Kidney epithelial cell (primary cell): ENCODE data around the gene KLHL29. TPM values are rescaled to one million over a fixed set of nuclear protein-coding genes. Genes with fewer than 3 reads are reported as not detected.

Source experiments
- DNase-seq: peaks from one replicate; pipeline ENCODE4 v3.0.0-alpha.2; 2010; ENCODE audit warnings: low read depth
- H3K27me3 ChIP-seq: 2 replicates; pipeline ENCODE4 v1.6.0; 2011; ENCODE audit warnings: low read length; ENCODE audit not compliant: control insufficient read depth, insufficient read depth
- H3K36me3 ChIP-seq: 2 replicates; pipeline ENCODE4 v1.5.1; 2011; ENCODE audit warnings: low read length; ENCODE audit not compliant: control insufficient read depth, insufficient read depth
- H3K4me3 ChIP-seq: 2 replicates; pipeline ENCODE4 v1.5.1; 2011; ENCODE audit warnings: low read depth, mild to moderate bottlenecking, control low read depth, low read length
- total RNA-seq: library from RNA; depleted of rRNA; stranded (reverse); fragments of >200 nt; gene quantifications from 2 replicates; pipeline ENCODE4 v1.2.3, GENCODE V29; 2015
- TF ChIP-seq, protein P1 (sequence below): IDR thresholded peaks from 2 replicates; pipeline ENCODE4 v1.5.1; 2011; ENCODE audit warnings: mild to moderate bottlenecking, moderate library complexity, low read length, control low read depth, inconsistent platforms; ENCODE audit not compliant: insufficient read depth, poor library complexity, severe bottlenecking

KLHL29 gene
- total RNA-seq, 1 donor from 2014 or later = 12.4 TPM

DNA sequence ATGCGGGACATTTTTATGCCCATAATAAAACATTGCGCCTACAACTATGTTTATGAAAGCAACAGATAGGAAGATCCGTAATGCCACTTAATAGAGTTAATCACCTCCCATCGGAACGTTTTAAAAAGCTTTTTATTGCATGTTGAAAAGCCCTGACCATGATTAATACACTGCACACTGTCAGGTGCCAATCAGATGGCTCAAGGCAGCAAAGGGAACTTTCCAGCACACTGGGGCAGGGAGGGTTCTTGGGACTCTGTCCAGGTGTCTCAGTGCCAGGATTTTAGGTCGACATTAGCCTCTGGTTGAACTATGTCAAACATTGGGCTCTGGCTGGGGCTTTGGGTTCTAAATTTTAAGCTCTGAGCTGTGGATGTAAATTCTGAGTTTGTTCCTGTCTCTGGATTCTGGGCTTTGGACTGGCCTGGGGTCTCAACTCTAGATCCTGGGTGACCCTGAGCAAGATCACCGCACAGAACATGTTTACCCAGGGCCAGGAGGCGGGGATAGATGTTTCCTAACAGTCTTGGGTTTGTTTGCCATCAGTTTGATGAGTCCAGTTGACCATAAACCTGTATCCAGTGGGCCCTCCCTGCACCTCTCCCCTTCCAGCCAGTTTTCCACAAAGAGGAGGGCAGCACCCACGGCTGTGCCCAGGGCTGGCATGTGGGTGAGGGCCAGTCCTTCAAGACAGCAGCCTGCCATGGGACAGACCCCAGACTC, 279.2 kb downstream of the KLHL29 start:
- TF ChIP-seq, protein P1, sequence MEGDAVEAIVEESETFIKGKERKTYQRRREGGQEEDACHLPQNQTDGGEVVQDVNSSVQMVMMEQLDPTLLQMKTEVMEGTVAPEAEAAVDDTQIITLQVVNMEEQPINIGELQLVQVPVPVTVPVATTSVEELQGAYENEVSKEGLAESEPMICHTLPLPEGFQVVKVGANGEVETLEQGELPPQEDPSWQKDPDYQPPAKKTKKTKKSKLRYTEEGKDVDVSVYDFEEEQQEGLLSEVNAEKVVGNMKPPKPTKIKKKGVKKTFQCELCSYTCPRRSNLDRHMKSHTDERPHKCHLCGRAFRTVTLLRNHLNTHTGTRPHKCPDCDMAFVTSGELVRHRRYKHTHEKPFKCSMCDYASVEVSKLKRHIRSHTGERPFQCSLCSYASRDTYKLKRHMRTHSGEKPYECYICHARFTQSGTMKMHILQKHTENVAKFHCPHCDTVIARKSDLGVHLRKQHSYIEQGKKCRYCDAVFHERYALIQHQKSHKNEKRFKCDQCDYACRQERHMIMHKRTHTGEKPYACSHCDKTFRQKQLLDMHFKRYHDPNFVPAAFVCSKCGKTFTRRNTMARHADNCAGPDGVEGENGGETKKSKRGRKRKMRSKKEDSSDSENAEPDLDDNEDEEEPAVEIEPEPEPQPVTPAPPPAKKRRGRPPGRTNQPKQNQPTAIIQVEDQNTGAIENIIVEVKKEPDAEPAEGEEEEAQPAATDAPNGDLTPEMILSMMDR = no peak
- H3K4me3 ChIP-seq = no peak overlapping the region
- no peaks in the 10 kb centered on the region for H3K36me3 ChIP-seq
- peaks cover 3% of the 10 kb centered on the region for H3K27me3 ChIP-seq
- DNase-seq = no peak

DNA sequence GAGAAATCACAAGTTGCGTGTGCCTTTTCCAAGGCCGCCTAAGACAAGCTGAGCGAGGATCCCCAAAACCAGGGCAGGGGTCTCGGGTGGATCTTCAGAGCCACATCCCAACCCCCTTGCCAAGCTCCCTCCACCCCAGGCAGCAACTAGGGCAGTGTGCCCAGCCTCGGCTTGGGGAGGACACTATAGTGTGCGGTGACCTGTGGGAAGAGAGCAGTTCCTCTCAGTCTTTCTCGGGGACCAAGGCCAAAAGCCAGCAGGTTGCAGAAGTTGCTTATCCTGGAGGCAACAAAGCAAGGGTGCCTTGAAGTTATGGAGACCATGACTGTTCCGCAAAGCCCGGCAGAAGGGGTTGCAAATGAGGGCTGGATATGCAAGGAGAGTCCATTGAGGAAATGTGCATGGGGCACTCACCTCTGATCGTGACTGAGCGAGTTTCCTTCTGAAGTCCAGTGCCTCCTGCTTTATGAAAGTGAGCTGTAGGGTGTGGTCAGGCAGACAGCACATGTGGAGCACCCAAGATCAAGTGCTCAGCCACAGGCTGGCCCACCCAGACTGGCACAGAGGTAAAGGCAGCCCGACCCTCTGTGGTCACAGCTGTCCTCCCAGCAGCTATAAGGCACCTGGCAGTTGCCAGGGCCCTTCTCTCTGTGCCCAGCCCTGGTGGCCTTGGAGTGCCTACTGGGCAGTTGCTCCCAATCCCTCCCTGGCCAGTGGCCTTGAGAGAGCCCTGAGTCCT, 281.4 kb downstream of the KLHL29 start:
- no peak overlapping the region for H3K4me3 ChIP-seq
- H3K36me3 ChIP-seq = no peaks in the 10 kb centered on the region
- TF ChIP-seq, protein P1 = no peak
- no peak for DNase-seq
- H3K27me3 ChIP-seq = peaks cover 3% of the 10 kb centered on the region

DNA sequence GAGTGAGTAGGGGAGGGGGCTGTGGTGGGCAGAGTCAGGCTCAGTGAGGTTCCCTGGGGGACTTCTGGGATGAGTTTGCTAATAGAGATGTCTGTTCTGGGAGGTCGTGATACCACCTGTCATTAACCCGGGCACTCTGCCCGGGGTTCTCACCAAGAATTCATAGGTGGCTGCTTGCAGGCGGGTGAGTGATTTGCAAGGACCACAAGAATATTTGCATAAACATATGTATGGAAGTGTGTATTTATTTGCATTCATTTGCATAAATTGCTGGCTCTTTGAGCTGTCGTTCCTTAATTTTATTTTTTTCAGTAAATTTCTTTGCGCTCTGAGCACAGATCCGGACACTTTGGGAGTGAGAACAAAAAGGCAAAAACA, 282.0 kb downstream of the KLHL29 start:
- Histone ChIP-seq H3K36me3 (no peaks in the 10 kb centered on the region), H3K4me3 (no peak overlapping the region), H3K27me3 (peaks cover 3% of the 10 kb centered on the region)
- no peak for DNase-seq
- TF ChIP-seq, protein P1 = no peak

- DNase-seq = no peak
Observed at GRCh38 chr2:23668756-23669304, 283.9 kb downstream of the KLHL29 start.

DNA sequence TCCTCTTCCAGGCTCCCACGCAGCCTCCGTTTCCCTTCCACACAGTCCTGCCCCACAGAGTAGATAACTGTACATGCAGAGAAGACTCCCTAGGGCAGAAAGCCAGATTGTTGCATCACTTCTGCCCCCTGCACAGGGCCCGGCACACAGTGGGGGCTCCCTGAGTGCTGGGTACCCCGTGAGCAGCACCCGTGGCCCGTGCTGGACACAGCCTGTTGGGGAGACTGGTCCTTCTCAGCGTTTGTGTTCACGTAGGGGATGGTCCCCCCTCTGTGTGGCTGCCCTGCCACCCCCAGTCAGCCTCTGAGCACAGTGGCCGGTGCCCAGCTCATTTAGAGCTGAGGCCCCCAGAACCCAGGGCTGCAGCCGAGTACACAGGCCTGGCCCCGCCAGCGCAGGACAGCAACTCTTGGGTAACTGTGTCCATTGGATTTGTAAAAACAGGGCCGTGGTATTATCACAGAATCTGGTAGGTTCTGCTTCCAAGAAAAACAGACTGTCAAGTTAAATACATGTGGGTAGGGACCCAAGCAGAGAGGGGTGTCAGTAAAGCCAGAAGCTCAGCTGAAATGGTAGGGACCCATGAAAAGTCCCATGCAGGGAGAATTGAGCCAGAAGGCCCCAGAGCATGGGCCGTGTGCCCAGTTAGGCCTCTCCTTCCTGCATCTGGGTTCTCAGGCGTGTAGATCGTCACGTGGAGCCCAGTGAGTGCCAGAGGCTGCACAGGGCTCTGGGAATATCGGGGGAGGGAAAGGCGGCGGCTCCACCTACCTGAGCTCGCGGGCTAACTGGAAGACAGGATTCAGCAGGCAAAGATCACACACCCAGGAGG, 284.6 kb downstream of the KLHL29 start:
- TF ChIP-seq, protein P1 = no peak
- peak; percentile 29 for DNase-seq
- no peak overlapping the region for H3K4me3 ChIP-seq
- no peaks in the 10 kb centered on the region for H3K36me3 ChIP-seq
- no peaks in the 10 kb centered on the region for H3K27me3 ChIP-seq

More at GRCh38 chr2:23668756-23669304, 283.9 kb downstream of the KLHL29 start:
- H3K27me3 ChIP-seq = no peaks in the 10 kb centered on the region
- no peaks in the 10 kb centered on the region for H3K36me3 ChIP-seq
- TF ChIP-seq, protein P1 = no peak
- no peak overlapping the region for H3K4me3 ChIP-seq
